Measurements from ENCODE around the gene ACTR8. TPM values are rescaled to one million over a fixed set of nuclear protein-coding genes. Genes with fewer than 3 reads are reported as not detected.

Gene ACTR8
- polyA plus RNA-seq, 1 donor from 2014 or later = 28.4 TPM

- Histone ChIP-seq H3K27me3 (ENCODE audit: insufficient read depth, low read depth, low read length) (no peaks in the 10 kb centered on the region), H3K9me3 (ENCODE audit: low read length) (no peaks in the 10 kb centered on the region), H3K79me2 (replicated peaks; ENCODE audit: insufficient read depth, low read length) (peaks cover 31% of the 10 kb centered on the region), H3K9me2 (ENCODE audit: insufficient read depth, low read length) (no peaks in the 10 kb centered on the region), H3F3A (ENCODE audit: insufficient read depth, low read length, poor library complexity, severe bottlenecking) (no peaks in the 10 kb centered on the region), H3K4me2 (ENCODE audit: low read length) (no peak overlapping the region), H2AFZ (ENCODE audit: low read depth, low read length) (no peak overlapping the region), H3K4me3 (ENCODE audit: low read length) (peak overlapping the region; percentile 13), H3K36me3 (ENCODE audit: insufficient read depth, low read length) (peaks cover 6% of the 10 kb centered on the region), H3K27ac (ENCODE audit: low read length) (no peak overlapping the region), H4K20me1 (ENCODE audit: insufficient read depth) (no peaks in the 10 kb centered on the region), H3K9ac (ENCODE audit: low read length) (no peak overlapping the region)
- TF ChIP-seq EZH2 (IDR thresholded peaks at IDR 0.05; ENCODE audit: borderline replicate concordance, insufficient read depth, low read length, poor library complexity, severe bottlenecking) (no peak), SMC3 (conservative IDR thresholded peaks at IDR 0.05; ENCODE audit: poor library complexity) (no peak), POLR2AphosphoS5 (IDR thresholded peaks at IDR 0.05) (no peak), RAD21 (conservative IDR thresholded peaks at IDR 0.05) (no peak)
Measured at GRCh38 chr3:53888232-53888631, 6.3 kb upstream of the ACTR8 start.

- no peaks in the 10 kb centered on the region for H3K9me2 ChIP-seq (ENCODE audit: insufficient read depth, low read length)
- no peaks in the 10 kb centered on the region for H4K20me1 ChIP-seq (ENCODE audit: insufficient read depth)
- no peak overlapping the region for H3K4me2 ChIP-seq (ENCODE audit: low read length)
- H3K27ac ChIP-seq (ENCODE audit: low read length) = no peak overlapping the region
- no peak overlapping the region for H3K4me3 ChIP-seq (ENCODE audit: low read length)
- H3K27me3 ChIP-seq (ENCODE audit: insufficient read depth, low read depth, low read length) = no peaks in the 10 kb centered on the region
- no peak overlapping the region for H3K9ac ChIP-seq (ENCODE audit: low read length)
- peaks cover 31% of the 10 kb centered on the region for H3K79me2 ChIP-seq (replicated peaks; ENCODE audit: insufficient read depth, low read length)
- no peaks in the 10 kb centered on the region for H3K9me3 ChIP-seq (ENCODE audit: low read length)
- peaks cover 7% of the 10 kb centered on the region for H3K36me3 ChIP-seq (ENCODE audit: insufficient read depth, low read length)
- H2AFZ ChIP-seq (ENCODE audit: low read depth, low read length) = no peak overlapping the region
- TF ChIP-seq RAD21 (conservative IDR thresholded peaks at IDR 0.05) (no peak), SMC3 (conservative IDR thresholded peaks at IDR 0.05; ENCODE audit: poor library complexity) (no peak), TAF1 (IDR thresholded peaks at IDR 0.05; ENCODE audit: low read depth) (no peak), MXI1 (conservative IDR thresholded peaks at IDR 0.05; ENCODE audit: poor library complexity, severe bottlenecking) (no peak), EZH2 (IDR thresholded peaks at IDR 0.05; ENCODE audit: borderline replicate concordance, insufficient read depth, low read length, poor library complexity, severe bottlenecking) (no peak), CTCF (IDR thresholded peaks at IDR 0.05; ENCODE audit: poor library complexity, severe bottlenecking) (no peak)
- H3F3A ChIP-seq (ENCODE audit: insufficient read depth, low read length, poor library complexity, severe bottlenecking) = no peaks in the 10 kb centered on the region
Measured at GRCh38 chr3:53887446-53887845, 5.5 kb upstream of the ACTR8 start.

GRCh38 chr3:53885239-53885638 is 3.3 kb upstream of the ACTR8 start:
- H3K4me2 ChIP-seq (ENCODE audit: low read length) = no peak overlapping the region
- no peaks in the 10 kb centered on the region for H4K20me1 ChIP-seq (ENCODE audit: insufficient read depth)
- peaks cover 34% of the 10 kb centered on the region for H3K79me2 ChIP-seq (replicated peaks; ENCODE audit: insufficient read depth, low read length)
- no peaks in the 10 kb centered on the region for H3F3A ChIP-seq (ENCODE audit: insufficient read depth, low read length, poor library complexity, severe bottlenecking)
- no peak for TF ChIP-seq EZH2 (IDR thresholded peaks at IDR 0.05; ENCODE audit: borderline replicate concordance, insufficient read depth, low read length, poor library complexity, severe bottlenecking)
- no peak for TF ChIP-seq RAD21 (conservative IDR thresholded peaks at IDR 0.05)
- no peak for TF ChIP-seq REST (IDR thresholded peaks at IDR 0.05; ENCODE audit: borderline replicate concordance)
- TF ChIP-seq MXI1 (conservative IDR thresholded peaks at IDR 0.05; ENCODE audit: poor library complexity, severe bottlenecking) = no peak
- TF ChIP-seq TAF1 (IDR thresholded peaks at IDR 0.05; ENCODE audit: low read depth) = no peak
- no peak for TF ChIP-seq SMC3 (conservative IDR thresholded peaks at IDR 0.05; ENCODE audit: poor library complexity)
- no peak overlapping the region for H3K27ac ChIP-seq (ENCODE audit: low read length)
- no peaks in the 10 kb centered on the region for H3K27me3 ChIP-seq (ENCODE audit: insufficient read depth, low read depth, low read length)
- H3K4me3 ChIP-seq (ENCODE audit: low read length) = no peak overlapping the region
- H3K9me3 ChIP-seq (ENCODE audit: low read length) = no peaks in the 10 kb centered on the region
- H3K9ac ChIP-seq (ENCODE audit: low read length) = no peak overlapping the region
- H3K9me2 ChIP-seq (ENCODE audit: insufficient read depth, low read length) = no peaks in the 10 kb centered on the region
- H3K36me3 ChIP-seq (ENCODE audit: insufficient read depth, low read length) = peaks cover 7% of the 10 kb centered on the region
- no peak overlapping the region for H2AFZ ChIP-seq (ENCODE audit: low read depth, low read length)

Measured in neural cell (in vitro differentiated cells).